NCI-H748 (cell line): Measurements from ENCODE around the gene CNIH4.
"Not testable (repeated sequence)": the region's sequence is repeated elsewhere in the genome, so short reads cannot be mapped to it uniquely, and the experiment has no call there.

ENCODE experiments used
- DNase-seq: peaks from one replicate; lab custom pipeline; 2025; ENCODE audit not compliant: unreplicated experiment; lab: John Stamatoyannopoulos, UW

CNIH4 gene

DNA sequence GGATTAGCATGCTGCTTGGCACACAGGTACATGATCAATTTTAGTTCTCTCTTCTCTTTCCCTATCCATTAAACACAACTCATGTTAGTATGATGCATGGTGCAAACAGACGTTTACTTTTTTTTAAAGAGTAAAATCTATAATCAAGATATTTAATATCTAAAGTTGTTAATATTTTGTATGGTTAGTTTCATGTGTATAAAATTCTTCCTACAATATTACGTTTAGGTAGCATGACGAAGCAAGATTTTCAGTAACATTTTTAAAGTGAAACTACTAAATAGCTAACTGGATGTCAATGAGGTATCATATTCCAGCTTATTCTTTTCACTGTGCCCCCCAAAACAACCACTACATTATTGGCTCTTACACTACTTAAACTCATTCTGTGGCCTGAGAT, 36.6 kb downstream of the CNIH4 start:
- no peak for DNase-seq

DNA sequence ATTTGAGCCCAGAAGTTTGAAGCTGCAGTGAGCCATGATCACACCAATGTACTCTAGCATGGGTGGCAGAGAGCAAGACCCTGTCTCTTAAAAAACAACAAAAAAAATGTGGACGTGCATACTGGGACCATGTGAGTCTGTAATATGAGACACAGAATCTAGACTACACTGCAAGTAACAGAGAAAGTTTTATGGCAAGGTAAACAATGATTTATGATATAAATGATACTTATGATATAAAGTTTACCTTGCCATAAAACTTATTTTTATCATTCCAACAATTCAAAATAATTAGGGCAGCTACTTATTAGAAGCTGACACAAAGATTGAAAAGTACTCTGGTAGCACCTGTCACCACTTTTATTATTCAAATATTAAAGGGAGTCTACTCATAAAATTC, 43.2 kb downstream of the CNIH4 start:
- DNase-seq, result no peak

DNA sequence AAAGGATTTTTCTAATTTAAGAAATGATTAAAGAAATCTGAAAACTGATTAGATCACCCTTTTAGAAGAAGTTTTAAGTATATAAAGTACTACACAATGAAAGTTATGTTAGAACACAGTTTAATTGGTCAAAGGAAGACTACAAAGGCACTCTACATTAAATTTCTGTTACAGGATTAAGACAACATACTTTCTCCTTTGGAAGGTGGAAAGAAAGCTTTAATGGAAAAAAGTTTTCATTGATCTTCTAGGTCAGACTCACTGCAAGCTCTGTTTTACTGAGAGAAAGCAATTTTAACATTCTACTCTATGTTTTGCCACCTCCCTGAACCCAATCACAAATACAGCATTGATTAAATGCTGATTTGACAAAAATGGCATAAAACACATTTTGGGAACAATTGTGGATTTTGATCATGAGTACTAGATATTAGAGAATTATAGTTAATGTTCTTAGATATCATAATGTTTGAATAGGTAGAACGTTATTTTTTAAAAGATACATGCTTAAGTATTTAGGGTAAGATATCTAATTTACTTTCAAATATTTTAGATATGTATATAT, 45.9 kb downstream of the CNIH4 start:
- DNase-seq, result no peak

DNA sequence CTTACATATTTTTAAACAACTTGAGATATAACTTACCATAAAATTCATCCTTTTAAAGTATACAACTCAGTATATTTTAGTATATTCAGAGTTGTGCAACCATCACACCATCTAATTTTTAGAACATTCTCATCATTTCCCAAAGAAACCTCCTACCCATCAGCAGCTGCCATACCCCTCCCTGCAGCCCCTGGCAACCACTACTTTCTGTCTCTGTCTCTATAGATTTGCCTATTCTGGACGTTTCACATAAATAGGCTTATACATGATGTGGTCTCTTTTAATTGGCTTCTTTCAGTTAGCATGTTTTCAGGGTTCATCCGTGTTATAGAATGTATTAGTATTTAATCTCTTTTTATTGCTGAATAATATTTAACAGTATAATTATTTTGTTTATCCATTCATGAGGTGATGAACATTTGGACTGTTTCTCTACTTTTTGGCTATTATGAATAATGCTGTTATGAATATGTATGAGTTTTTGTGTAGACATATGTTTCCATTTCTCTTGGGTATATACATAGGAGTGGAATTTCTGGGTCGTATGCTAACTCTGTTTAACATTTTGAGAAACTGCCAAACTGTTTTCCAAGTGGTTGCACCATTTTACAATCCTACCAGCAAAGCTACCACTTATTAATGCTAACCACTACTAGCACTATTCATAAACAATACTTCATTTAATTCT, 48.4 kb downstream of the CNIH4 start:
- no peak for DNase-seq

DNA sequence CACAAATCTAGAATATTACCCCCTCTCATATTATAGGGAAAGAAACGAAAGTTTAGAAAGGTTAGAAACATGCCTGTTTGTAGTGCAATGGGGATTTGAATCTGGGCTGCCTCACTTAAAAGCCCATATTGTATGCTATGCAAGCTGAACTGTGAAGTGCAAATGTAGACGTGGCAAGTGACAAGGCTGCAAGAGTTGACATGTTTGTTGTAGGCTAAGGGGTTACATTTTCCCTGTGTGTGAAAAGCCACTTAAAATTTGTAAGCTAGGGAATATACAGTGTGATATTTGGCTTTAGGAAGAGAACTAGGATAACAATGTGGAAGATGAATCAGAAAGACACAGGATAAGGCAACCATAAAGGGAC, 48.9 kb downstream of the CNIH4 start:
- DNase-seq, result no peak

DNA sequence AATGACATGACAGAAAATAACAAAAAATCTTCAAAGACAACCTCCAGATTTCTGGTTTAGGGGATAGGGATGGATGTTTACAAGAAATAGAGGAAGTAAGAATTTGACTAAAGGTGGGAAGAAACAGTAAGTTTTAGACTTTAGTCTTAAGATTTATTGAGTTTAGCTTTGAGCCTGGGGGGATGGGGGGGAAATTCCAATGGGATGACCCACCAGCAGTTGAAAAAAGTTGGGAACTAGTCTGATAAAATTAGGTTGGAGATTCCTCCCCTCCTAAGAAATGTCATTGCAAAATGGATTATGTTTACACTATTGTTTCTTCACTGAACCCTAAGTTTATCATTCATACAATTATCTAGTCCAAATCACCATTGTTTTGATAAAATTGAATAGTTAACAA, 49.5 kb downstream of the CNIH4 start:
- no peak for DNase-seq

DNA sequence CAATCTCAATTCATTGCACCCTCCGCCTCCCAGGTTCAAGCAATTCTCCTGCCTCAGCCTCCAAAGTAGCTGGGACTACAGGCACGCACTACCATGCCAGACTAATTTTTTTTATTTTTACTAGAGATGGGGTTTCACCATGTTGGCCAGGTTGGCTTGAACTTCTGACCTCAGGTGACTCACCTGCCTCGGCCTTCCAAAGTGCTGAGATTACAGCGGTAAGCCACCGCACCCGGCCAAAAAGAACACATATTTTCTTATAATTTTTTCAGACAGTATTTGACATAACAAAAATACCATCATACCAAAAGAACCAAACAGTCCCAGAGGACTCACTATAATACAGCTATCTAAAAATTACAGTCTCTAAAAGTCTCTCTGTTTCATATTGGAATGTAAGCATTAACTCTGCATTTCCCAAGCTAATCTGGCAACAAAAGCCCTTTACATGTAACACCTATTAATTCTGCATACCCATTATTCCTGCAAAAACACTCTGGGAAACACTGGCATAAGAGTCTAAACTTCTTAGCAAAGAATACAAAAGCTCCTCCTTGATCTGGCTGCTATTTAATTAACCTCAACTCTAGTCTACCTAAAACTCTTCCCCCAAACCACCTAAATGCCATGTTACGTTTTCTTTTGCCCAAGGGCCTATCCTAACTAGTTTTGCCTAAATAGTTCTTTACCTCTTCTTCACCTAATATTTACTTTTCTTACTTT, 51.1 kb downstream of the CNIH4 start:
- no peak for DNase-seq

DNA sequence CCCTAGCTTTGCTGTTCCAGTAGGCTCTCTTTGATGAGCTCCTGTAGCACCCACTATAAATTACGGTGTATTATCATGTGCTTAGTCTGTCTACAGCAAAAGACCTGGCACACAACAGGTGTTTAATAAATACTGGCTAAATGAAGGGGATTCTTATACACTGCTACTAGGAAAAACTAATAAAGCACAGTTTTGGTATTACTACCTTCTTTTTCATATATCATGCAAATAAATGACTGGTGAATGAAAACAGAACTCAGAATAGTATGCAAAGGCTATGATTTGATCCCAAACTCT, 51.6 kb downstream of the CNIH4 start:
- no peak for DNase-seq

DNA sequence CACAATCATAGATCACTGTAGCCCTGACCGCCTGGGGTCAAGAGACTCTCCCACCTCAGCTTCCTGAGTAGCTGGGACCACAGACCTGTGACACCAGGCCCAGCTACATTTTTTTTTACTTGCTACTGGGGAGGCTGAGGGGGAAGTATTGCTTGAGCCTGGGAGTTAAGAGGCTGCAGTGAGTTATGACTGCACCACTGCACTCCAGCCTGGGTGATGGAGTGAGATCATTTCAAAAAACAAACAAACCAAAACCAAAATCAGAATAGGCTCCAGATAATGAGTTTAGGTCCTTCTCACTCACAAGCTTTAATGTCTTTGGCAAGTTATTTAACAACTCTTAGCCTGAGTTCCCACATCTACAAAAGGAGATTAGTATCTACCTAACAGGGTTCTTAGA, 55.1 kb downstream of the CNIH4 start:
- no peak for DNase-seq

DNA sequence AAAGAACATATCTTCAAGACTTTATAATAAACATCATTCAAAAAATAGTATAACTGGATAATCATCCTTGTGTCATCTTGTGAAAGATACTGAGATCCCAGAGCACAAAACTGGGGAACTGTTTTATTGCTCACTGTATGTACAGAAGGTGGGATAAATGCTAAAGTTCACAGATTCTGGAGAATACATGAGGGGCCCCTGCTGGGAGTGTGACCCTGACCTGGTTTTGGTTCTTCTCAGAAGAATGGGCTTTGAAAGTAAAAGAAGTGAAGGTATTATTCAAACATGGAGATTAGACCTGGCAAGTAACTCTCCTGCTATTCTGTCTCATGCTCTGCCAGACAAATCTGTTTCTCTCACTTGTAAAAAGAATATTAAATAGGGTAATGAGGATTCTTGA, 63.4 kb downstream of the CNIH4 start:
- no peak for DNase-seq

DNA sequence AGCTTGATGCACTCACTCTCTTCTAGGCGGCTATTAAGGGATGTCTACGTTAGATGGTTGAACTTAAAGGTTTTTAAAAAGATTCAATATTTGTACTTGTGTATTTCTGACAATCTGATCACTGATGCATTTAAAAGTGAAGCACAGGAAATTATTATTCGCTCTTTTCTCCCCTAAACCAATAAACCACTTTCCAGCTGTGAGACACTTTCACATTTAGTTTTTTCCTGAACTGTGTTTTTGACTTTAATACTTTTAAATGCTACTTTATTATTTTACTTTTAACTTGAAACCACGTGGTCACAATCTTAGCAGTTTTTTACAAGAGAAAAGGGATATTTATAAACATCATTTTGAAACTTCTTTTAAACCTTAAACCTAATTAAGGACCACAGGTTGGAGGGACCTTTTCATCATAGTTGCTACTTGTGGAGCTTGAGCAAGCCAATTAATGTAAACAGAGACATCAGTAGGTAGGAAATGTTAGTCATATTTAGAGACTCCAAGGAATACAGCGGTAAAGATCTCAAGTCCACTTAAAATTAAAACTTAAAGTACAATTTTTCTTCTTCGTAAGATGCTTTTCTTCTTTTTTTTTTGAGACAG, 68.7 kb downstream of the CNIH4 start:
- no peak for DNase-seq

DNA sequence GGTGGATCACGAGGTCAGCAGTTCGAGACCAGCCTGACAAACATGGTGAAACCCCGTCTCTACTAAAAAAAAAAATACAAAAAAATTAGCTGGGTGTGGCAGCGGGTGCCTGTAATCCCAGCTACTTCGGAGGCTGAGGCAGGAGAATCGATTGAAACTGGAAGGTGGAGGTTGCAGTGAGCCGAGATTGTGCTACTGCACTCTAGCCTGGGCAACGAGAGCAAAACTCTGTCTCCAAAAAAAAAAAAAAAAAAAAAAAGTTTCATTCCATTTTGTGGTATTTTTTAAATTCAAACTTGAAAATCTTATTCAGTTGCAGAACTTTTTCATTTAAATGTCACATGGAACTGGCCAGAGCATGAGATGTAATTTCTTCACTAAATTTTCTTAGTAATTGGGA, 70.2 kb downstream of the CNIH4 start:
- DNase-seq, result not testable (repeated sequence)

DNA sequence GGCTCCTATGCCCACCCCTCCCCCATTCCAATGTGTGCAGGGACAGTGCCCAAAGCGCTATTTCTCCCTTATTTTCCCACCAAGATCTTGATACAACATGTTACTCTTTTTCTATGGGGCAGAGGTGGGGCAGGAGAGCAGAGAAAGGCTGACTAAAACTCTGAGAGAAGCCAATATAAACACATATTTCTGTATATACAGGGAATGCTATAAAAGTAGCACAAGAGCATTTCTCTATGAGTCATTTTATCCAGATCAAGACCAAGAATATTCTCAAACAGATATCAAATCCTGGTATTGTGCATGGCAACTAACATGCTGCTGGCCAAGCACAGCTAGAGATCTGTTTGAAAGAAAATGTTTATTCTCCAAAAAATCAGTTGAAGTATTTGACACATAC, 70.7 kb downstream of the CNIH4 start:
- no peak for DNase-seq

DNA sequence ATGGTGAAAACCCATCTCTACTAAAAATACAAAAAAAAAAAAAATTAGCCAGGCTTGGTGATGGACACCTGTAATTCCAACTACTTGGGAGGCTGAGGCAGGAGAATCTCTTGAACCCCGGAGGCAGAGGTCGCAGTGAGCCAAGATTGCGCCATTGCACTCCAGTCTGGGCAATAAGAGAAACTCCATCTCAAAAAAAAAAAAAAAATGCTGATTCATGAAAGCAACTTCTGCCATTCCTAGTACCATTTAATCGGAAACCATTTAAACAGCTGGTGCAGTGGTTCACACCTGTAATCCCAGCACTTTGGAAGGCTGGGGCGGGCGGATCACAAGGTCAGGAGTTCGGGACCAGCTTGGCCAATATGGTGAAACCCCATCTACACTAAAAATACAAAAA, 72.0 kb downstream of the CNIH4 start:
- DNase-seq, result not testable (repeated sequence)
